Transverse colon (tissue), 4 donors: ENCODE measurements around the gene CTU1. TPM values are rescaled to one million over a fixed set of nuclear protein-coding genes. Genes with fewer than 3 reads are reported as not detected.

Experiments
- DNase-seq: peaks from one replicate; pipeline ENCODE4 v3.0.0-alpha.2; 2019
- H3K27ac ChIP-seq, 4 donors: fragments of 200-600 bp; sonication (generic); 2 replicates each; pipeline ENCODE4 v1.5.1; 2016 to 2018; ENCODE audit warnings: inconsistent platforms in 4 of 4
- H3K27me3 ChIP-seq: fragments of 200-600 bp; sonication (generic); 2 replicates; pipeline ENCODE4 v1.5.1; 2017; ENCODE audit warnings: inconsistent platforms
- H3K36me3 ChIP-seq, 4 donors: fragments of 200-600 bp; sonication (generic); 2 replicates each; pipeline ENCODE4 v1.5.1; 2017 to 2019; ENCODE audit warnings: inconsistent platforms in 4 of 4
- H3K4me1 ChIP-seq, 4 donors: fragments of 200-600 bp; sonication (generic); 2 replicates each; pipeline ENCODE4 v1.5.1; 2017 to 2020; ENCODE audit warnings: inconsistent platforms in 4 of 4
- H3K4me3 ChIP-seq, 4 donors: fragments of 200-600 bp; sonication (generic); 1 replicate in 1 of 4; 2 replicates in 3 of 4; pipeline versions ENCODE4 v1.5.1 to v1.6.1; 2017 to 2019; ENCODE audit warnings: inconsistent platforms in 4 of 4
- H3K9me3 ChIP-seq, 2 donors: fragments of 200-600 bp; sonication (generic); 2 replicates each; pipeline ENCODE4 v1.5.1; 2017 to 2019; ENCODE audit warnings: inconsistent platforms in 2 of 2
- CTCF ChIP-seq, 5 experiments: fragments of 200-600 bp in 3 of 5; fragments of 450-650 bp in 2 of 5; sonication (generic) in 3 of 5; IDR thresholded peaks; 1 replicate in 2 of 5; 2 replicates in 3 of 5; pipeline ENCODE4 v1.5.1; 2016 to 2017; ENCODE audit warnings: antibody characterized with exemption in 5 of 5, inconsistent platforms in 3 of 5, mild to moderate bottlenecking in 2 of 5, moderate library complexity in 1 of 5
- EP300 ChIP-seq: sonication (generic); formaldehyde crosslinking; IDR thresholded peaks from one replicate; pipeline ENCODE4 v1.6.1; 2017; ENCODE audit warnings: antibody characterized with exemption, low read depth
- POLR2A ChIP-seq: fragments of 450-650 bp; IDR thresholded peaks from one replicate; pipeline ENCODE4 v1.6.1; 2016; ENCODE audit warnings: antibody characterized with exemption, mild to moderate bottlenecking, moderate library complexity
- POLR2AphosphoS5 ChIP-seq, 3 donors: sonication (generic); formaldehyde crosslinking; IDR thresholded peaks; one replicate each; pipeline ENCODE4 v1.6.1; 2016; ENCODE audit warnings: antibody characterized with exemption in 3 of 3
- WGBS, 2 donors: methylation state at CpG; one replicate each; pipeline ENCODE4 v1.1.5; 2018; ENCODE audit warnings: low coverage in 1 of 2; 5-methylcytosine and 5-hydroxymethylcytosine counted together
- in situ Hi-C, 4 donors: fragments of 200-750 bp; cut with MboI; loops; one replicate each; pipeline versions ENCODE4 v1.15.0 to v1.15.1; 2017; ENCODE audit warnings: low sequenced_read_pairs in 3 of 4, low pct_ligation_motif_present in 1 of 4, low pct_unique_long_range_greater_than_20kb in 1 of 4
- intact Hi-C: fragments of 100-400 bp; cut with DNase I; formaldehyde crosslinking; loops from one replicate; pipeline ENCODE4 v1.15.1; 2023; ENCODE audit warnings: low total_unique reads
- total RNA-seq, 4 donors: library from RNA; depleted of rRNA; stranded (reverse); fragments of >200 nt; gene quantifications; one replicate each; pipeline ENCODE4 v1.1.0, GENCODE V29; 2016

CTU1 gene
- total RNA-seq, 4 donors from 2014 or later, result 3.4 to 35.4 (median 7.3) TPM

- 45 to 58% methylated on average over 2 to 4 of the region's 4 CpGs for WGBS, 2 donors
- no peak overlapping the region for H3K27ac ChIP-seq
Measured at GRCh38 chr19:51071095-51071405, 37.2 kb downstream of the CTU1 start.

GRCh38 chr19:51070334-51071094 lies 37.7 kb downstream of the CTU1 start:
- no peak for DNase-seq
- H3K27me3 ChIP-seq, result peaks cover 15% of the 10 kb centered on the region
- peaks cover 0 to 3% of the 10 kb centered on the region in 2 donors for H3K9me3 ChIP-seq
- intact Hi-C loops (no loop called here), in situ Hi-C loops (no loop called here)
- H3K4me1 ChIP-seq, result no peaks in the 10 kb centered on the region
- H3K27ac ChIP-seq, result no peak overlapping the region
- H3K4me3 ChIP-seq, result no peak overlapping the region
- TF ChIP-seq CTCF (IDR thresholded peaks at IDR 0.05) (no peak), EP300 (no peak), POLR2AphosphoS5 (IDR thresholded peaks at IDR 0.05) (no peak), POLR2A (no peak)
- 70 to 75% methylated on average over 1 to 4 of the region's 5 CpGs for WGBS, 2 donors
- H3K36me3 ChIP-seq, result no peaks in the 10 kb centered on the region

More at GRCh38 chr19:51071095-51071405, 37.2 kb downstream of the CTU1 start:
- DNase-seq, result no peak
- Histone ChIP-seq H3K4me3 (no peak overlapping the region), H3K9me3 (peaks cover 0 to 3% of the 10 kb centered on the region in 2 donors), H3K27me3 (peaks cover 10% of the 10 kb centered on the region), H3K36me3 (no peaks in the 10 kb centered on the region), H3K4me1 (no peaks in the 10 kb centered on the region)
- intact Hi-C loops, result no loop called here
- TF ChIP-seq POLR2AphosphoS5 (IDR thresholded peaks at IDR 0.05) (no peak), POLR2A (no peak)
- in situ Hi-C loops, result no loop called here

- 50 to 52% methylated on average over 7 of the region's 7 CpGs for WGBS, 2 donors
- peaks cover 0 to 5% (median 2%) of the 10 kb centered on the region in 4 donors for H3K4me1 ChIP-seq
- peaks cover 39% of the 10 kb centered on the region for H3K27me3 ChIP-seq
- H3K27ac ChIP-seq, result no peak overlapping the region
- in situ Hi-C loops, result no loop called here
- no peak for DNase-seq
- TF ChIP-seq POLR2AphosphoS5 (IDR thresholded peaks at IDR 0.05), result no peak
- TF ChIP-seq POLR2A, result no peak
- TF ChIP-seq CTCF (IDR thresholded peaks at IDR 0.05), result no peak
- TF ChIP-seq EP300, result no peak
- H3K36me3 ChIP-seq, result no peaks in the 10 kb centered on the region
- no peaks in the 10 kb centered on the region for H3K9me3 ChIP-seq
- H3K4me3 ChIP-seq, result no peak overlapping the region
- intact Hi-C loops, result no loop called here
Measured at GRCh38 chr19:51066393-51067186, 41.6 kb downstream of the CTU1 start.

GRCh38 chr19:51065221-51065960 lies 42.8 kb downstream of the CTU1 start:
- Histone ChIP-seq H3K36me3 (no peaks in the 10 kb centered on the region), H3K4me3 (peak overlapping the region in 1 of 4 donors; percentile 28), H3K4me1 (peaks cover 0 to 5% (median 2%) of the 10 kb centered on the region in 4 donors), H3K27me3 (peaks cover 43% of the 10 kb centered on the region), H3K27ac (no peak overlapping the region), H3K9me3 (no peaks in the 10 kb centered on the region)
- in situ Hi-C loops (no loop called here), intact Hi-C loops (no loop called here)
- WGBS, 2 donors, result 5 to 19% methylated on average over 4 to 25 of the region's 25 CpGs
- no peak for DNase-seq
- TF ChIP-seq CTCF (IDR thresholded peaks at IDR 0.05) (no peak), POLR2AphosphoS5 (IDR thresholded peaks at IDR 0.05) (no peak), EP300 (no peak), POLR2A (no peak)
